Heart right ventricle (tissue), 16 donors: ENCODE data around the gene FGGY. TPM values are rescaled to one million over a fixed set of nuclear protein-coding genes. Genes with fewer than 3 reads are reported as not detected.

Source experiments
- ATAC-seq, 8 donors: fragments of 200-7000 bp; cut with Tn5 transposase; one replicate each; pipeline ENCODE4 v1.9.1; 2020; ENCODE audit warnings: mild to moderate bottlenecking in 8 of 8, moderate library complexity in 8 of 8, moderate number of reproducible peaks in 1 of 8
- DNase-seq, 2 donors: peaks; one replicate each; pipeline ENCODE4 v3.0.0-alpha.2; 2020
- H3K27ac ChIP-seq, 10 donors: fragments of 200-600 bp; sonication (generic) in 2 of 10; one replicate each; pipeline versions ENCODE4 v1.5.0 to v1.8.0; 2020 to 2022; ENCODE audit warnings: mild to moderate bottlenecking in 3 of 10
- H3K27me3 ChIP-seq, 7 donors: fragments of 200-600 bp; one replicate each; pipeline ENCODE4 v1.8.0; 2021 to 2022; ENCODE audit warnings: mild to moderate bottlenecking in 2 of 7
- H3K36me3 ChIP-seq, 9 donors: fragments of 200-600 bp; sonication (generic) in 1 of 9; one replicate each; pipeline versions ENCODE4 v1.5.0 to v1.8.0; 2020 to 2022; ENCODE audit warnings: mild to moderate bottlenecking in 2 of 9
- H3K4me1 ChIP-seq, 9 donors: fragments of 200-600 bp; sonication (generic) in 1 of 9; one replicate each; pipeline versions ENCODE4 v1.5.0 to v1.8.0; 2020 to 2022; ENCODE audit warnings: mild to moderate bottlenecking in 4 of 9
- H3K4me3 ChIP-seq, 10 donors: fragments of 200-600 bp; sonication (generic) in 2 of 10; one replicate each; pipeline versions ENCODE4 v1.5.0 to v1.8.0; 2020 to 2022; ENCODE audit warnings: mild to moderate bottlenecking in 7 of 10, moderate library complexity in 2 of 10
- H3K9me3 ChIP-seq, 11 donors: fragments of 200-600 bp in 10 of 11; sonication (generic) in 2 of 11; one replicate each; pipeline versions ENCODE4 v1.5.0 to v1.8.0; 2013 to 2022; ENCODE audit warnings: mild to moderate bottlenecking in 2 of 11, control low read depth in 1 of 11, moderate library complexity in 1 of 11
- WGBS, 2 donors: extraction: QIAGEN DNeasy Blood & Tissue Kit; methylation state at CpG; one replicate each; pipeline ENCODE4 v1.1.7; 2013; ENCODE audit warnings: inconsistent platforms in 1 of 2; 5-methylcytosine and 5-hydroxymethylcytosine counted together
- intact Hi-C, 10 donors: fragments of 100-400 bp; cut with DNase I; formaldehyde crosslinking; loops; one replicate each; pipeline versions ENCODE4 v1.11.1 to v1.14.2; 2022
- polyA plus RNA-seq, 2 donors: library from polyadenylated mRNA; stranded (reverse); fragments of 200-250 nt; gene quantifications; one replicate each; pipeline ENCODE4 v1.2.3, GENCODE V29; 2013
- total RNA-seq, 10 donors: library from RNA; stranded (reverse); fragmentation: NEBNext Ultra II Directional in 3 of 10; extraction: Animal tissue kit (Norgen Biotek cat#: 25700) in 3 of 10; gene quantifications; one replicate each; pipeline versions ENCODE4 v1.2.1 to v1.2.4, GENCODE V29; 2021 to 2023
- TF ChIP-seq, protein P1 (sequence below), 9 donors: fragments of 200-600 bp; sonication (generic) in 2 of 9; IDR thresholded peaks; one replicate each; pipeline versions ENCODE4 v1.5.0 to v1.8.0; 2021 to 2022; ENCODE audit warnings: antibody characterized with exemption in 9 of 9, mild to moderate bottlenecking in 5 of 9, moderate library complexity in 1 of 9
- donor health status: Arrhythmogenic right ventricular cardiomyopathy.
- donor health status: ischemic (EF 13 %, LVEDD 7.1; RV severe dilation, severe dysfunction).
- donor health status: healthy with polysubstance abuse.
- donor health status: DM: no; HTN: yes; CAD: no.
- donor health status: DM: no; HTN: no; CAD: no.
- donor health status: ischemic (EF 25% LVEDD 6.9; RV normal size, moderate dysfunction).
- donor health status: ischemic (EF 25% LVEDD 5.7; RV mildly dilated, moderate dysfunction).
- donor health status: healthy.
- donor health status: DM: yes; HTN: yes; CAD: no.
- donor health status: Ischemic cardiomyopathy.
- donor health status: ischemic (EF 35%, LVEDD 5.7; RV mildly dilated, moderate dysfunction).
- donor health status: nonischemic (EF 11% LVEDD 7.7; RV severe dilation, severe dysfunction).
- donor health status: DM: yes; HTN: yes; CAD: no.
- donor health status: PGD.
- donor health status: ischemic (EF 29% LVEDD 5.4; RV normal size, mild dysfunction).
- donor health status: nonischemic (EF 23%, LVEDD 6.1; RV moderate dilation, normal function).

Gene FGGY
- total and polyA plus RNA-seq, 12 donors = 3.1 to 51.8 (median 34.7) TPM

DNA sequence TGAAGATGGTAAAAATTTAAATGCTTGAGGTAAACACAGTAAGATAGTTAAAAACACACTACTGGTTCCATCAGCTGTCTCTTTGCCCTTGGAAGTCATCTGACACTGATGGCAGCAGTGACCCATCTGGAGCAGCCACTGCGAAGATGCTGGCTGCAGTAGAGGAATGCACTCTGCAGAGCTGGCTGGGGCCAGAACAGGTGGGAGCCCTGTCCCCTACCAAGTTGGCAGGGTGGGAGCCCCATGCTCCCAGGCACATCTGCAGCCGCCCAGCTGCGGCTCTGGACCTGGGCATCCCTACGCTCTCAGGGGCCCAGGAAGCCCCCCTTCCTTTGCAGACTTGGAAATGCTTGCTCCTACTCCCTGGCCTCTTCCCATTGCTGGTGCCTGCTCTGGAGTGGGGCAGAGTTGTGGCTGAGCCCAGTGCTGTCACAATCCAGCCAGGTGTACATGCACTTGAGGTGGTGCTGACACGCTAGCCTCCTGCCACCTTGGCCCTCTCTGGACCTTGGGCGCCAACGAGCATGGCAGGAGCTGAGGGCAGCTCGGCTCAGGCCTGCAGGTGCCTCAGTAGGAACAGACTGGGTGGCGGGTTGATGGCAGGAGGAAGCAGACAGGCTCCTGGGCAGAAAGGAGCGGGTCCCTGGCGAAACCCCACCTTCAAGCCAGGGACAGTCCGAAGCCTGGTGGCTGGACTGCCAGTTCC lies 227.0 kb downstream of the FGGY start:
- no peak for DNase-seq
- 98% methylated on average over 12 of the region's 12 CpGs for WGBS, 2 donors
- Histone ChIP-seq H3K9me3 (no peaks in the 10 kb centered on the region), H3K27me3 (no peaks in the 10 kb centered on the region), H3K4me1 (peaks cover 0 to 24% (median 20%) of the 10 kb centered on the region in 9 donors), H3K36me3 (no peaks in the 10 kb centered on the region), H3K4me3 (no peak overlapping the region), H3K27ac (no peak overlapping the region)
- intact Hi-C loops = no loop called here
- ATAC-seq = no peak
- TF ChIP-seq, protein P1, sequence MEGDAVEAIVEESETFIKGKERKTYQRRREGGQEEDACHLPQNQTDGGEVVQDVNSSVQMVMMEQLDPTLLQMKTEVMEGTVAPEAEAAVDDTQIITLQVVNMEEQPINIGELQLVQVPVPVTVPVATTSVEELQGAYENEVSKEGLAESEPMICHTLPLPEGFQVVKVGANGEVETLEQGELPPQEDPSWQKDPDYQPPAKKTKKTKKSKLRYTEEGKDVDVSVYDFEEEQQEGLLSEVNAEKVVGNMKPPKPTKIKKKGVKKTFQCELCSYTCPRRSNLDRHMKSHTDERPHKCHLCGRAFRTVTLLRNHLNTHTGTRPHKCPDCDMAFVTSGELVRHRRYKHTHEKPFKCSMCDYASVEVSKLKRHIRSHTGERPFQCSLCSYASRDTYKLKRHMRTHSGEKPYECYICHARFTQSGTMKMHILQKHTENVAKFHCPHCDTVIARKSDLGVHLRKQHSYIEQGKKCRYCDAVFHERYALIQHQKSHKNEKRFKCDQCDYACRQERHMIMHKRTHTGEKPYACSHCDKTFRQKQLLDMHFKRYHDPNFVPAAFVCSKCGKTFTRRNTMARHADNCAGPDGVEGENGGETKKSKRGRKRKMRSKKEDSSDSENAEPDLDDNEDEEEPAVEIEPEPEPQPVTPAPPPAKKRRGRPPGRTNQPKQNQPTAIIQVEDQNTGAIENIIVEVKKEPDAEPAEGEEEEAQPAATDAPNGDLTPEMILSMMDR (IDR thresholded peaks at IDR 0.05) = no peak

DNA sequence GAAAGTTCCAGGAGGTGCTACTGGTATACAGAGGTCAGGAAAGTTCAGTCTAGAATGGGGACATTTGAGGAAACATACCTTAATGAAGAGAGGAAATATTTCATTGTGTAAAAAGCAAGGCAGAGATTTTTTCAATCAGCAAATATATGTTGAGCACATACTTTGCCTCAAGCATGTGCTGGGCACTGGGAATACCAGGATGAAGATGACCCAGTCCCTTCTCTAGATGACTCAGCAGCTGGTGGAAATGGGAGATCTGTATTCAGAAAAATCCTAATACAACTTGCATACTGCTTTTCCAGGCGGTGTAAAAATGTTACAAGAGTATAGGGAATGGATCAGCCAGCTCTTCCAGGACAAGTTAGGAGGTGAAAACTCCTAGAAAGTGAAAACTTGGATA lies 229.3 kb downstream of the FGGY start:
- H3K4me1 ChIP-seq = peaks cover 0 to 10% (median 8%) of the 10 kb centered on the region in 9 donors
- DNase-seq = no peak
- no peaks in the 10 kb centered on the region for H3K27me3 ChIP-seq
- 90 to 95% methylated on average over 1 of the region's 1 CpG for whole genome bisulfite sequencing, 2 donors
- no peak overlapping the region for H3K4me3 ChIP-seq
- TF ChIP-seq, protein P1 (IDR thresholded peaks at IDR 0.05) = no peak
- no peaks in the 10 kb centered on the region for H3K9me3 ChIP-seq
- H3K36me3 ChIP-seq = no peaks in the 10 kb centered on the region
- no peak overlapping the region for H3K27ac ChIP-seq
- no peak for ATAC-seq
- intact Hi-C loops = no loop called here

DNA sequence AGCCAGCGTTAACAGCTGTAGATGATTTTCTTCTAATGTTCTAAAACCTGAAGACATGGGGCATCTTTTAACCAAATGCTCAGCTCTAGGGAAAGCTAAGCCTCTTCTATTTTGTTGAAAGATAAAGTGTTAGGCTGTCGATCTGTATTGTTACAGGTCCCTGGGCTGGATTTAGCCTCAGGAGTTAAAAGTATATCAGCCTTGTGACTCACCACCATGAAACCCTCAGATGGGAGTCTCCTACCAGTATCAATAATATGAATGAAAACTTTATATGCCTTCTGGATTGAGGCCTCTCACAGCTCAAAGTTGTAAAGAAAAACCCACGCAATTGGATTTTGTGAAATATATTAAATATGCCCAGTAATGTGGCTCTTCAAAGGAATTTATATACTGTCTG lies 231.6 kb downstream of the FGGY start:
- intact Hi-C loops = no loop called here
- H3K27ac ChIP-seq = no peak overlapping the region
- H3K27me3 ChIP-seq = no peaks in the 10 kb centered on the region
- no peaks in the 10 kb centered on the region for H3K4me1 ChIP-seq
- TF ChIP-seq, protein P1 (IDR thresholded peaks at IDR 0.05) = no peak
- H3K9me3 ChIP-seq = no peaks in the 10 kb centered on the region
- 90% methylated on average over 3 of the region's 3 CpGs for WGBS, 2 donors
- no peak for DNase-seq
- ATAC-seq = no peak
- H3K36me3 ChIP-seq = no peaks in the 10 kb centered on the region
- no peak overlapping the region for H3K4me3 ChIP-seq

DNA sequence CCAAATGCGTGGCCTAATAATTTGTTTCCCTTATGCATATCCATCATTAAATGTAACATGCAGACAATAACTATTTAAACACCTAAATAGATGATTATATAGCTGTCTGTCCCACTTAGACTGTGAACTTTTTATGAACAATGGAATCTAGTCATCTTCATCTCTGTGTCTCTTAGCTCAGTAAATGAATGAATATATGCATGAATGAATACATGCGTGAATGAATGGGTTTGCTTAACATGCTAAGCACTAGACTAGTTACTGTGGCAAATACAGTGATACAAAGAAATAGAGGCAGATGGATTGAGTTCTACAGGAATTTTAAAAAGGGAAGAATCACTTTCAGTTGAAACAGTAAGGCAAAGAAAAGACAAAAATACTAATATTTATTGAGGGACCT lies 232.0 kb downstream of the FGGY start:
- Histone ChIP-seq H3K4me3 (no peak overlapping the region), H3K27ac (no peak overlapping the region), H3K27me3 (no peaks in the 10 kb centered on the region), H3K9me3 (no peaks in the 10 kb centered on the region), H3K36me3 (no peaks in the 10 kb centered on the region), H3K4me1 (no peaks in the 10 kb centered on the region)
- DNase-seq = no peak
- WGBS, 2 donors = 97 to 99% methylated on average over 2 of the region's 2 CpGs
- TF ChIP-seq, protein P1 (IDR thresholded peaks at IDR 0.05) = no peak
- no peak for ATAC-seq
- intact Hi-C loops = no loop called here
